ENCODE measurements around the gene SMURF2.

The SMURF2 gene

DNA sequence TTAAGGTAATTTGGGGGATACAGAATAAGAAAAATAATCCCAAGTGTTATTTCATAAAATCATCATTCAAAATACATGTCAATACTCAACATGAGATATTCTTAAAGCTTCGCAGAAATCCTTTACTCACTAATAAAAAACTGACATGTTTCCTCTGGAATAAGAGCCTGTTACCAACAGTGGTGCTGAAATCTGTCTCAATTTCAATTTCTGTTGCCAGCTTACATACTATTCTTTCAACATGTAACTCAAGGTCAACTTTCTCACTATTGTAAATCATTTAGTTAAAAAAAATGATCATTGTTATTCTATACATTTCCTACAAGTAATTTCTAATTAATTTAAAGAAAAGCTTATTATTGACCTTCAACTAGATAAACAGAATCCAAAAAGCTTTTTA, 87.5 kb downstream of the SMURF2 start:
- Histone ChIP-seq H3K9me3 (ENCODE audit: control insufficient read depth, low read length) (no peaks in the 10 kb centered on the region), H3K27ac (no peak overlapping the region), H2AFZ (no peak overlapping the region), H3K27me3 (ENCODE audit: control insufficient read depth, insufficient read depth, low read length) (no peaks in the 10 kb centered on the region), H3K9ac (no peak overlapping the region), H3K4me2 (ENCODE audit: low read length) (no peak overlapping the region), H3K4me1 (no peaks in the 10 kb centered on the region), H3K79me2 (no peaks in the 10 kb centered on the region), H3K36me3 (ENCODE audit: control insufficient read depth, insufficient read depth, low read length) (no peaks in the 10 kb centered on the region), H3K4me3 (ENCODE audit: low read depth, low read length) (no peak overlapping the region)
- TF ChIP-seq, protein P1, sequence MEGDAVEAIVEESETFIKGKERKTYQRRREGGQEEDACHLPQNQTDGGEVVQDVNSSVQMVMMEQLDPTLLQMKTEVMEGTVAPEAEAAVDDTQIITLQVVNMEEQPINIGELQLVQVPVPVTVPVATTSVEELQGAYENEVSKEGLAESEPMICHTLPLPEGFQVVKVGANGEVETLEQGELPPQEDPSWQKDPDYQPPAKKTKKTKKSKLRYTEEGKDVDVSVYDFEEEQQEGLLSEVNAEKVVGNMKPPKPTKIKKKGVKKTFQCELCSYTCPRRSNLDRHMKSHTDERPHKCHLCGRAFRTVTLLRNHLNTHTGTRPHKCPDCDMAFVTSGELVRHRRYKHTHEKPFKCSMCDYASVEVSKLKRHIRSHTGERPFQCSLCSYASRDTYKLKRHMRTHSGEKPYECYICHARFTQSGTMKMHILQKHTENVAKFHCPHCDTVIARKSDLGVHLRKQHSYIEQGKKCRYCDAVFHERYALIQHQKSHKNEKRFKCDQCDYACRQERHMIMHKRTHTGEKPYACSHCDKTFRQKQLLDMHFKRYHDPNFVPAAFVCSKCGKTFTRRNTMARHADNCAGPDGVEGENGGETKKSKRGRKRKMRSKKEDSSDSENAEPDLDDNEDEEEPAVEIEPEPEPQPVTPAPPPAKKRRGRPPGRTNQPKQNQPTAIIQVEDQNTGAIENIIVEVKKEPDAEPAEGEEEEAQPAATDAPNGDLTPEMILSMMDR (IDR thresholded peaks at IDR 0.05), result no peak

DNA sequence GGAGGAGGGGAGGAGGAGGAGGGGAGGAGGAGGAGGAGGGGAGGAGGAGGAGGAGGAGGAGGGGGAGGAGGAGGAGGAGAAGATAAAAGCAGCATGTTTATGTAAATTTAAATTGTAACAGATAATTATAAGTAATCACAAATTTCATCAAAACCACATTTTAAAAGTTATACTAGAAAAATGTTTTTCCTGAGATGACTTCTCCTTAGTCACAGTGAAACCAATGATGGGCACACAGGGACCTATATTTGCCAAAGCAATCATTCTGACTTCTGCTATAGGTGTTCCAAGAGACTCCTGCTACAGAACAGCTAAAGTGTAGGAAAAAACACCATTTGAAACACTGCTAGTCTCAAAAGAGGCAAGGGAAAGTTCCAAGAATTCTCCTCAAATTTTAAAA, 88.9 kb downstream of the SMURF2 start:
- H3K4me2 ChIP-seq (ENCODE audit: low read length), result no peak overlapping the region
- H2AFZ ChIP-seq, result no peak overlapping the region
- H3K4me1 ChIP-seq, result no peaks in the 10 kb centered on the region
- H3K36me3 ChIP-seq (ENCODE audit: control insufficient read depth, insufficient read depth, low read length), result no peaks in the 10 kb centered on the region
- H3K79me2 ChIP-seq, result no peaks in the 10 kb centered on the region
- no peak overlapping the region for H3K4me3 ChIP-seq (ENCODE audit: low read depth, low read length)
- H3K9me3 ChIP-seq (ENCODE audit: control insufficient read depth, low read length), result no peaks in the 10 kb centered on the region
- TF ChIP-seq, protein P1 (IDR thresholded peaks at IDR 0.05), result no peak
- H3K27me3 ChIP-seq (ENCODE audit: control insufficient read depth, insufficient read depth, low read length), result no peaks in the 10 kb centered on the region
- no peak overlapping the region for H3K27ac ChIP-seq
- H3K9ac ChIP-seq, result no peak overlapping the region

DNA sequence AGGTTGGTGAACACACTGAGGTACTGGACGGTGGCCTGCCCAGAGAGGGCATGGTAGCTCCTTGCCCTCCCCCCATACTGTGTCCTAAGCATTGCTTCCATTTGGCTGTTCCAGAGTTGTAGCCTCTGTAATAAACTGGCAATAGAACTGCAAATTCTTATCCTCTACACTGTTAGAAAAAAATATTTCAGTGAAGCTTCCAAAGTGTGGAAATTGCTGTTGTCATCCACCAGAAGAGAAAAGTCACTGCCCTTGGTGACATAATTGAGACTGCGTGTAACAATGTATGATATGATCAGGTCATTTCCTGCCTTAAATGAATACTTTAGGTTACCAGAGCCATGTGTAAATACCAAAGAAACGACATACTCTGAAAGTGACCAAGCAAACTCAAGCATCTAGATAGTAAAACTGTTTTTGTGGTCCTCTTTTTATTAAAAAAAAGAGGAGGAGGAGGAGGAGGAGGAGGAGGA, 89.4 kb downstream of the SMURF2 start:
- H3K36me3 ChIP-seq (ENCODE audit: control insufficient read depth, insufficient read depth, low read length), result no peaks in the 10 kb centered on the region
- no peak overlapping the region for H3K4me2 ChIP-seq (ENCODE audit: low read length)
- H3K9ac ChIP-seq, result no peak overlapping the region
- TF ChIP-seq, protein P1 (IDR thresholded peaks at IDR 0.05), result no peak
- H3K27ac ChIP-seq, result no peak overlapping the region
- H3K79me2 ChIP-seq, result no peaks in the 10 kb centered on the region
- H3K9me3 ChIP-seq (ENCODE audit: control insufficient read depth, low read length), result no peaks in the 10 kb centered on the region
- no peaks in the 10 kb centered on the region for H3K27me3 ChIP-seq (ENCODE audit: control insufficient read depth, insufficient read depth, low read length)
- H2AFZ ChIP-seq, result no peak overlapping the region
- H3K4me3 ChIP-seq (ENCODE audit: low read depth, low read length), result no peak overlapping the region
- H3K4me1 ChIP-seq, result no peaks in the 10 kb centered on the region

DNA sequence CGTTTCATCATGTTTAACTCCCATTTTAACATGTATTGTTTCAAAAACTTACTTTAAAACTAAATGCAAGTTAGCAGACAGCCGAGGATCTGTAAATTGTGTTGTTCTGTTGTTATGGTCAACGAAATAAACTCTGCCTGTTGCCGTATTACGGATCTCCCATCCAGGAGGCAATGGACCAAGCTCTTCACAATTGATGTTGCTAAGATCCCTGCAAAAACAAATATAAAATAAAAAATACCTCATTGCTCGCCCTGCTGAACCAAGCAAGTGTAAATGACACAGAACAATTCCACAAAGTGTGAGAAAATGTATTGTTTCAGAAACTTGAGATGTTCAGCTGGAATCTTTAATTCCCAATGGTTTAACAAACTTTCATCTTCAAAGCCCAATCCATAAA, 90.4 kb downstream of the SMURF2 start:
- Histone ChIP-seq H3K36me3 (ENCODE audit: control insufficient read depth, insufficient read depth, low read length) (no peaks in the 10 kb centered on the region), H3K4me3 (ENCODE audit: low read depth, low read length) (no peak overlapping the region), H3K27me3 (ENCODE audit: control insufficient read depth, insufficient read depth, low read length) (no peaks in the 10 kb centered on the region), H3K79me2 (no peaks in the 10 kb centered on the region), H3K4me2 (ENCODE audit: low read length) (no peak overlapping the region), H3K9ac (no peak overlapping the region), H3K9me3 (ENCODE audit: control insufficient read depth, low read length) (no peaks in the 10 kb centered on the region), H3K27ac (no peak overlapping the region), H3K4me1 (no peaks in the 10 kb centered on the region), H2AFZ (no peak overlapping the region)
- TF ChIP-seq, protein P1 (IDR thresholded peaks at IDR 0.05), result no peak

DNA sequence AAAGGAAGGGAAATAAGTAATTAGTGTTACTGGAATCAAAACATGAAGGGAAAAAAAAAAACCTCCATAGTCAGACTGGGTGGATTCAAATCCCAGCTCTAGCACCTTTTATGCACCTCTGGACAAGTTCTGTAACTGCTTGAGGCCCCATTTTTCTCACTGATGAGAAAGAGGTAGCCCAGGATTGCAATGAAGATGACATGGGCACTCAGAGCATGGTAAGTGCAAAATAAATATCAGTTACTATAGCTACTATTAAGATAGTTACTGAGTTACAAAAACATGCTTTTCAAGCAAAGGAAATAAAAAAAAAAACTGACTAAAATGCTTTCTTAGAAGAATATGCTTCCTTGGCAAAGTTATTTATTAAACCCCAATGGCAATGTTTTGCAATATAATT, 96.5 kb downstream of the SMURF2 start:
- Histone ChIP-seq H3K4me2 (ENCODE audit: low read length) (no peak overlapping the region), H3K27me3 (ENCODE audit: control insufficient read depth, insufficient read depth, low read length) (no peaks in the 10 kb centered on the region), H2AFZ (no peak overlapping the region), H3K4me3 (ENCODE audit: low read depth, low read length) (no peak overlapping the region), H3K4me1 (no peaks in the 10 kb centered on the region), H3K36me3 (ENCODE audit: control insufficient read depth, insufficient read depth, low read length) (no peaks in the 10 kb centered on the region), H3K79me2 (no peaks in the 10 kb centered on the region), H3K9ac (no peak overlapping the region), H3K27ac (no peak overlapping the region), H3K9me3 (ENCODE audit: control insufficient read depth, low read length) (no peaks in the 10 kb centered on the region)
- TF ChIP-seq, protein P1 (IDR thresholded peaks at IDR 0.05), result no peak

All from parathyroid adenoma (tissue), 2 donors.